Measurements from ENCODE around the gene CLN5.
"Not testable (repeated sequence)": the region's sequence is repeated elsewhere in the genome, so short reads cannot be mapped to it uniquely, and the experiment has no call there.

Gene CLN5

GRCh38 chr13:77002590-77003190 is 10.8 kb downstream of the CLN5 start:
- no peak for DNase-seq (ENCODE audit: low read depth)
- no peak overlapping the region for H3K4me3 ChIP-seq (ENCODE audit: low read length)
- peak; percentile 82 for TF ChIP-seq CTCF (conservative IDR thresholded peaks at IDR 0.05; ENCODE audit: low read depth, low read length)

GRCh38 chr13:77008337-77008736 is 16.5 kb downstream of the CLN5 start:
- DNase-seq (ENCODE audit: low read depth): not testable (repeated sequence)

GRCh38 chr13:77009011-77009410 is 17.1 kb downstream of the CLN5 start:
- no peak overlapping the region for H3K4me3 ChIP-seq (ENCODE audit: low read length)
- no peak for DNase-seq (ENCODE audit: low read depth)
- TF ChIP-seq CTCF (conservative IDR thresholded peaks at IDR 0.05; ENCODE audit: low read depth, low read length): no peak

More at GRCh38 chr13:77008337-77008736, 16.5 kb downstream of the CLN5 start:
- not testable (repeated sequence) for H3K4me3 ChIP-seq (ENCODE audit: low read length)

GRCh38 chr13:77009719-77010118 is 17.8 kb downstream of the CLN5 start:
- DNase-seq (ENCODE audit: low read depth); H3K4me3 ChIP-seq (ENCODE audit: low read length): not testable (repeated sequence)

- DNase-seq (ENCODE audit: low read depth): no peak
- no peak overlapping the region for H3K4me3 ChIP-seq (ENCODE audit: low read length)
- TF ChIP-seq CTCF (conservative IDR thresholded peaks at IDR 0.05; ENCODE audit: low read depth, low read length): no peak
These were observed 22.1 kb downstream of the CLN5 start for GRCh38 chr13:77013853-77014542.

GRCh38 chr13:77014906-77015685 is 23.2 kb downstream of the CLN5 start:
- no peak for TF ChIP-seq CTCF (conservative IDR thresholded peaks at IDR 0.05; ENCODE audit: low read depth, low read length)
- H3K4me3 ChIP-seq (ENCODE audit: low read length): no peak overlapping the region
- DNase-seq (ENCODE audit: low read depth): no peak

- DNase-seq (ENCODE audit: low read depth): no peak
- H3K4me3 ChIP-seq (ENCODE audit: low read length): no peak overlapping the region
- TF ChIP-seq CTCF (conservative IDR thresholded peaks at IDR 0.05; ENCODE audit: low read depth, low read length): no peak
These were observed 24.5 kb downstream of the CLN5 start for GRCh38 chr13:77016251-77016812.

All from retinal pigment epithelial cell (primary cell).